ENCODE data around the gene DHRS7B.

GRCh38 chr17:21201874-21202273 lies 75.1 kb downstream of the DHRS7B start:
- TF ChIP-seq FOXK2 (conservative IDR thresholded peaks at IDR 0.05 in 1 of 2, IDR thresholded peaks at IDR 0.05 in 1 of 2; ENCODE audit: low read depth in 2 of 2) (no peak), KLF16 (IDR thresholded peaks at IDR 0.05) (no peak), YY1 (IDR thresholded peaks at IDR 0.05; ENCODE audit: borderline replicate concordance in 1 of 3, control insufficient read depth in 1 of 3, extremely low read depth in 1 of 3, insufficient read depth in 3 of 3, insufficient read length in 1 of 3, insufficient replicate concordance in 2 of 3, low read depth in 1 of 3, low read length in 2 of 3) (no peak), FOXA1 (IDR thresholded peaks at IDR 0.05; ENCODE audit: borderline replicate concordance) (no peak), EGR1 (conservative IDR thresholded peaks at IDR 0.05) (no peak), ZNF444 (CRISPR knock-in tag; IDR thresholded peaks at IDR 0.05) (no peak), POLR2AphosphoS5 (IDR thresholded peaks at IDR 0.05; ENCODE audit: control insufficient read depth, insufficient read depth, low read depth, low read length) (no peak), CBFB (CRISPR knock-in tag; IDR thresholded peaks at IDR 0.05) (no peak), POLR2A (conservative IDR thresholded peaks at IDR 0.05) (no peak), E2F1 (CRISPR knock-in tag; IDR thresholded peaks at IDR 0.05) (no peak), HOMEZ (CRISPR knock-in tag; IDR thresholded peaks at IDR 0.05) (no peak), CTCF (IDR thresholded peaks at IDR 0.05 in 2 of 3, conservative IDR thresholded peaks at IDR 0.05 in 1 of 3; ENCODE audit: insufficient read depth in 2 of 3, low read depth in 1 of 3, low read length in 3 of 3) (no peak), HNRNPUL1 (IDR thresholded peaks at IDR 0.05; ENCODE audit: low read length) (no peak), TBL1XR1 (IDR thresholded peaks at IDR 0.05; ENCODE audit: low read length in 2 of 2) (no peak)
